Type B pancreatic cell (in vitro differentiated cells): Measurements from ENCODE around the gene ZBTB47. TPM values are rescaled to one million over a fixed set of nuclear protein-coding genes. Genes with fewer than 3 reads are reported as not detected.

Experiments
- DNase-seq: peaks from one replicate; pipeline ENCODE4 v3.0.0; 2021; ENCODE audit warnings: mixed read lengths; ENCODE audit not compliant: unreplicated experiment; ENCODE audit errors: extremely low spot score
- H3K27ac Mint-ChIP-seq: 2 replicates; pipeline ENCODE4 v1.8.0; 2021; ENCODE audit warnings: mild to moderate bottlenecking, mixed read lengths
- H3K27me3 Mint-ChIP-seq: 2 replicates; pipeline ENCODE4 v1.8.0; 2021; ENCODE audit warnings: mixed read lengths
- H3K36me3 Mint-ChIP-seq: 2 replicates; pipeline ENCODE4 v1.8.0; 2021; ENCODE audit warnings: mixed read lengths
- H3K4me1 Mint-ChIP-seq: one replicate; pipeline ENCODE4 v1.8.0; 2021; ENCODE audit warnings: mixed read lengths; ENCODE audit not compliant: unreplicated experiment
- H3K4me3 Mint-ChIP-seq: 2 replicates; pipeline ENCODE4 v1.8.0; 2021; ENCODE audit warnings: mild to moderate bottlenecking, mixed read lengths
- H3K9me3 Mint-ChIP-seq: 2 replicates; pipeline ENCODE4 v1.8.0; 2021; ENCODE audit warnings: mixed read lengths
- long read RNA-seq: library from polyadenylated mRNA; unstranded; transcript quantifications from one replicate; pipeline ENCODE4 v2.0.0, GENCODE V29; 2020
- total RNA-seq: library from RNA; stranded (reverse); gene quantifications from 2 replicates; pipeline ENCODE4 v1.2.1, GENCODE V29; 2021; ENCODE audit warnings: low replicate concordance
- TF ChIP-seq, protein P1 (sequence below): fragments of 200-600 bp; sonication (generic); conservative IDR thresholded peaks from 2 replicates; pipeline ENCODE4 v1.5.0; 2021; ENCODE audit warnings: antibody characterized with exemption, mild to moderate bottlenecking

ZBTB47 gene
- 8.1 and 9.0 TPM in 2 replicates for total RNA-seq
- long read RNA-seq: 0 reads

DNA sequence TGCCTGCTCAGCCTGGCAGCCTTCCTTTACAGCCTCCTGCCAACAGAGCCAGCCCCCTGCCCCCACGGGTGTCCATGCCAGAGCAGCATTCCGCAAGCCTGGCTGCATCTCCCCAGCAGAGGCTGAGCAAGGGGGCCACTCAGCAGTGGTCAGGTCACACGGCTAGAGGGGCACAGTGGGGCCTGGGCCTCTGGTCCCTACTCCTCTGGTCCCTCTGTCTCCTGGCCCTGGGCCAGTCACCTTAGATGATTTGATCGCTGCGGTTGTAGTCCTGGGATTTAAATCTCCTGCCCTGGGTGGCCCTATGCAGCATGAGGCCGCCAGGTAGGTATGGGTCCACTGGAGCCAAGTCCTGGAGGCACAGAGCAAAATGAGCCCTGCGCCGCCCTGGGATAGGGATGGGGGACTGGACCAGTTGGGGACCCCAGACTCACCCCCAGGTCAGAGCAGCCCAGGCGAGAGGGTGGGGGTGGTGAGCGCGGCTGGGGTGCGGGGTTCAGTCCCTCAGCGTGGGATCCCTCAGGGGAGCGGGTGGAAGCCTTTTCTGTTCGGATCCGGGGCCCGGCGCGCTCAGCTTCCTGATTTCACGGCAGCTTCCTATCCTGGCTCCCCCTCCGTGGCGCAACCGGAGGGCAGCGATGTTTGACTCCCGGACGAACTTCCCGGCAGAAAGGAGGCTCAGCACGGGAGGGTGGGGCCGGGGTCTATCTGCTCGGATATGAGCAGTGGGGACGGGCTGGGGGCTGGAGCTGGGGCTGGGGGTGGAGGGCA, at the start of gene ZBTB47:
ZBTB47 (plus strand) TSS at position 138 of the 771 bp plus-strand sequence. CDS start 4,659 bp downstream, outside the sequence.
- Mint-ChIP-seq H3K36me3 (peaks cover 6% of the 10 kb centered on the region), H3K9me3 (no peaks in the 10 kb centered on the region), H3K4me1 (peaks cover 19% of the 10 kb centered on the region), H3K27me3 (no peaks in the 10 kb centered on the region), H3K4me3 (peak within 1 kb of the TSS; percentile 92), H3K27ac (peak within 1 kb of the TSS; percentile 84)
- no peak for DNase-seq
- TF ChIP-seq, protein P1, sequence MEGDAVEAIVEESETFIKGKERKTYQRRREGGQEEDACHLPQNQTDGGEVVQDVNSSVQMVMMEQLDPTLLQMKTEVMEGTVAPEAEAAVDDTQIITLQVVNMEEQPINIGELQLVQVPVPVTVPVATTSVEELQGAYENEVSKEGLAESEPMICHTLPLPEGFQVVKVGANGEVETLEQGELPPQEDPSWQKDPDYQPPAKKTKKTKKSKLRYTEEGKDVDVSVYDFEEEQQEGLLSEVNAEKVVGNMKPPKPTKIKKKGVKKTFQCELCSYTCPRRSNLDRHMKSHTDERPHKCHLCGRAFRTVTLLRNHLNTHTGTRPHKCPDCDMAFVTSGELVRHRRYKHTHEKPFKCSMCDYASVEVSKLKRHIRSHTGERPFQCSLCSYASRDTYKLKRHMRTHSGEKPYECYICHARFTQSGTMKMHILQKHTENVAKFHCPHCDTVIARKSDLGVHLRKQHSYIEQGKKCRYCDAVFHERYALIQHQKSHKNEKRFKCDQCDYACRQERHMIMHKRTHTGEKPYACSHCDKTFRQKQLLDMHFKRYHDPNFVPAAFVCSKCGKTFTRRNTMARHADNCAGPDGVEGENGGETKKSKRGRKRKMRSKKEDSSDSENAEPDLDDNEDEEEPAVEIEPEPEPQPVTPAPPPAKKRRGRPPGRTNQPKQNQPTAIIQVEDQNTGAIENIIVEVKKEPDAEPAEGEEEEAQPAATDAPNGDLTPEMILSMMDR: no peak

DNA sequence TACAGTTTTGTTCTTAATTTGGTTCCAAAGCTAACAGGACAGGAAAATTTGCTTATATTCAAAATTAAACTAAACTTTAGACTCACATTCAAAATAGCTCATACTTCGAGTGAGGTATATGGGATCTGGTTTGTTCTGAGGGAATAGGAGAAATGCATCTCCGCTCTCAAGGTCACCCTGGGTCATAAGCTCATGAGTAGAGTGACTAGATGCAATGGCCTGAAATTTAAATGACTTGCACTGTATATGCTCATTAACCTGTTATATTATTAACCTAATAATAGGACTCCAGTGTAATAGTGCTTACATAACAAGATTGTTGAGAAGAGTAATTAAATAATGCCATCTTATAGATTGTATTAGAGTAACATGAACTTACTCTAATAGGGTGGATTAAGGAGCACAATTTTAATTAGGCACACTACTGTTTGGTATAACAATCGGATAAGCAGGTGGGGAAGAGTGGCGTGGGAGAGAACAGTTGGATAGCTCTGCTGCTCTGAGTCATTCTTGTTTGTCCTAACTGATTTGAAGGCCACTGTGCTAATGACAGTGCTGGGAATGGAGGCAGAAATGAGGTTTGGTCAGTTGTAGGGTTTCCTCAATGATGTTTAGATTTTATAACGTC, 47.8 kb upstream of the ZBTB47 start:
- DNase-seq: no peak
- Mint-ChIP-seq H3K27ac (no peak overlapping the region), H3K27me3 (no peaks in the 10 kb centered on the region), H3K4me3 (no peak overlapping the region), H3K4me1 (peaks cover 25% of the 10 kb centered on the region), H3K9me3 (no peaks in the 10 kb centered on the region), H3K36me3 (peaks cover 28% of the 10 kb centered on the region)
- TF ChIP-seq, protein P1: no peak

DNA sequence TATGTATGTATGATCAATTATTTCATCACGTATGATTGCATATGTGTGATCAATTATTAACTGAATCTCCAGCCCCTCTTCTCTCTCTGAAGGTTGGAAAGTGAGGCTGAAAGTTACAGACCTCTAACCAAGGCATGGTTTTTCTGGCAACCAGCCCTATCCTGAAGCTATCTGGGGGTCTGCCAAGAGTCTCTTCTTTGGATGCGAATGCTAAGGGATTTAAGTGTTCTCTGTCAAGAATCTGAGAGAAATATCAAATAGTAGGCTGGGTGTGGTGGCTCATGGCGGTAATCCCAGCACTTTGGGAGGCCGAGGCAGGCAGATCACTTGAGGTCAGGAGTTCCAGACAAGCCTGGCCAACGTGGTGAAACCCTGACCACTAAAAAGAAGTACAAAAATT, 44.9 kb upstream of the ZBTB47 start:
- no peak overlapping the region for H3K4me3 Mint-ChIP-seq
- TF ChIP-seq, protein P1: no peak
- H3K27ac Mint-ChIP-seq: no peak overlapping the region
- DNase-seq: no peak
- H3K27me3 Mint-ChIP-seq: no peaks in the 10 kb centered on the region
- H3K9me3 Mint-ChIP-seq: no peaks in the 10 kb centered on the region
- H3K4me1 Mint-ChIP-seq: peaks cover 21% of the 10 kb centered on the region
- peaks cover 21% of the 10 kb centered on the region for H3K36me3 Mint-ChIP-seq

DNA sequence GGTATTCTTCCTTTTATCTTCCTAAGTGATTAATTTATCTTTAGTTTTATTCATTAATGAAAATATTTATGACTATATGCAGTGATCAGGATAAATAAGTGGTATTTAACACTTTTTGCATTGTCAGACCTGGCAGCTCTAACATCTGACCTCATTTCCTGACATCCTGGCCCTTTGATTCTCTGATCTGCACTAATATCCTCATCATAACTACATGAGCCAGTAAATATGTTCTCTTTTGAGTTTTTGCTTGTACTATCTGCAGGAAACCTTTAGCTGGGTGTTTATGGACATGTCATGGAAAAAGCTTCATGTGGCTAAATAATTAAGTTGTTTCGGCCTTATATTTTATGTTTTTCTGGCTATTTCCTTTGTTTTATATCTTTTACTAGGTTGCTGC, 42.5 kb upstream of the ZBTB47 start:
- DNase-seq: no peak
- no peak overlapping the region for H3K4me3 Mint-ChIP-seq
- peaks cover 7% of the 10 kb centered on the region for H3K36me3 Mint-ChIP-seq
- TF ChIP-seq, protein P1: no peak
- H3K4me1 Mint-ChIP-seq: peaks cover 18% of the 10 kb centered on the region
- H3K27me3 Mint-ChIP-seq: no peaks in the 10 kb centered on the region
- no peak overlapping the region for H3K27ac Mint-ChIP-seq
- no peaks in the 10 kb centered on the region for H3K9me3 Mint-ChIP-seq

DNA sequence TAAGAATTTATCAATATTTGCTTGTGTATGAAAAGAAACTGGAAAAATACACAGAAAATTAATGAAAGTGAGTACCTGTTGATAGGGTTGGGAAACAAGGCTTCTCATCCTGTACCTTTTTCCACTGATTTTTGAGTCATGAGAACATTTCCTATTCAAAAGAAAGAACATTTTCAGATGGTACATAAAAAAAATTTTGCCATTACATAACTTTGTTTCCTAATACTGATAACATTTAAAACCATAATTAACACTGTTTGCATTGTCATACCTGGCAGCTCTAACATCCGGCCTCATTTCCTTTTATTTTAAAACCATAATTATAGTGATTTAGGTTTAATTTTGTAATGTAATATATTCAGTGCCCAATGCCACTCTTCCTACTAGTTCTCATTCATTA, 41.3 kb upstream of the ZBTB47 start:
- peaks cover 19% of the 10 kb centered on the region for H3K4me1 Mint-ChIP-seq
- H3K27ac Mint-ChIP-seq: no peak overlapping the region
- no peaks in the 10 kb centered on the region for H3K9me3 Mint-ChIP-seq
- H3K36me3 Mint-ChIP-seq: peaks cover 7% of the 10 kb centered on the region
- no peak overlapping the region for H3K4me3 Mint-ChIP-seq
- no peaks in the 10 kb centered on the region for H3K27me3 Mint-ChIP-seq
- DNase-seq: no peak
- TF ChIP-seq, protein P1: no peak
